NCI-H1417 treated with DMSO at 0.1 percent for 48 hours (cell line): ENCODE results near the gene VAPB.

Experiments used
- DNase-seq: peaks from one replicate; lab custom pipeline; 2025; lab: John Stamatoyannopoulos, UW

Gene VAPB

GRCh38 chr20:58463256-58463655, 74.2 kb downstream of the VAPB start:
- no peak for DNase-seq

- DNase-seq = no peak
These were observed 75.8 kb downstream of the VAPB start for GRCh38 chr20:58464838-58465237.

GRCh38 chr20:58466095-58466708, 77.2 kb downstream of the VAPB start:
- no peak for DNase-seq

GRCh38 chr20:58466729-58467571, 77.9 kb downstream of the VAPB start:
- no peak for DNase-seq

- no peak for DNase-seq
These were observed 78.8 kb downstream of the VAPB start for GRCh38 chr20:58467572-58468527.

- DNase-seq = no peak
These were observed 80.6 kb downstream of the VAPB start for GRCh38 chr20:58469616-58470015.

- DNase-seq = no peak
These were observed 81.5 kb downstream of the VAPB start for GRCh38 chr20:58470336-58471192.

- DNase-seq = no peak
These were observed 82.5 kb downstream of the VAPB start for GRCh38 chr20:58471193-58472164.

GRCh38 chr20:58472273-58473018, 83.4 kb downstream of the VAPB start:
- no peak for DNase-seq

- no peak for DNase-seq
These were observed 84.7 kb downstream of the VAPB start for GRCh38 chr20:58473453-58474425.

GRCh38 chr20:58475466-58475865, 86.4 kb downstream of the VAPB start:
- DNase-seq = no peak

GRCh38 chr20:58478141-58478805, 89.2 kb downstream of the VAPB start:
- no peak for DNase-seq

GRCh38 chr20:58479726-58480440, 90.9 kb downstream of the VAPB start:
- no peak for DNase-seq

GRCh38 chr20:58480551-58481336, 91.7 kb downstream of the VAPB start:
- no peak for DNase-seq

GRCh38 chr20:58481481-58482021, 92.5 kb downstream of the VAPB start:
- DNase-seq = no peak

GRCh38 chr20:58482416-58482815, 93.4 kb downstream of the VAPB start:
- DNase-seq = no peak
